ENCODE measurements around the gene DICER1. TPM values are rescaled to one million over a fixed set of nuclear protein-coding genes. Genes with fewer than 3 reads are reported as not detected.

DICER1 gene
- total RNA-seq, 2 experiments from 2014 or later, result 62.7 to 65.5 TPM

Small RNAs within 50 kb of the gene (microRNA-seq; reads per million reads assigned to microRNA genes)
- 7.0 reads per million, percentile 3 among the genes with 10 or more reads in this experiment for gene MIR3173

Other genes starting within 250 kb of the DICER1 start
- gene CLMN, start 162.4 kb upstream of the DICER1 start, total RNA-seq, result 1 to 10 TPM; 3.7 to 4.3 TPM